Activated T-cell treated with anti-CD3 and anti-CD28 coated beads for 24 hours (primary cell): ENCODE measurements around the gene SYNC.
"Not testable (repeated sequence)": the region's sequence is repeated elsewhere in the genome, so short reads cannot be mapped to it uniquely, and the experiment has no call there.

Experiments
- DNase-seq: peaks from one replicate; pipeline ENCODE4 v3.0.0-alpha.2; 2020; ENCODE audit warnings: low read depth

The SYNC gene

DNA sequence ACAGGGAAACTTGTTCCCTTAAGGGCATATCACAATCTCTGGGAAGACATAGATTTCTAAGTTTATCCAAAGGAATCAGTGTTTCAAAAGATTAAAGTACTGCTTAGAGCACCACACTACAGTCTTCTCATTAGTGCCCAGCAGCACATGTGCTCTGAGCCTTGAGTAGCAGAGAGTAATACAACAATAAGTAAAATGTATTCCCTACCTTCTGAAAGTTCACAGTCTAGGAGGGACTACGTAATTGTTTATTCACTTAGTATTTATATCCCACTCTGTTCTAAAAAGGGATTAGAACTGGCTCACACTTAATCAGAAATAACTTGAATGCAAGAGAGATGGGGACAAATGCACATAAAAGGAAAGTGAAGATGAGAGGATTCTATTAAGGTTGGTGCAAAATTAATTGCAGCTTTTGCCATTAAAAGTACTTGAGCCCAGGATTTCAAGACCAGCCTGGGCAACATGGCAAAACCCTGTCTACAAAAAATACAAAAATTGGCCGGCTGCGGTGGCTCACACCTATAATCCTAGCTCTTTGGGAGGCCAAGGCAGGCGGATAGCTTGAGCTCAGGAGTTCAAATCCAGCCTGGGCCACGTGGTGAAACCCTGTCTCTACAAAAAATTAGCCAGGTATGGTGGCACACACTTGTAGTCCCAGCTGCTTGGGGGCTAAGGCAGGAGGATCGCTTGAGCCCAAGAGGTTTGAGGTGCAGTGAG, 9.0 kb downstream of the SYNC start:
- no peak for DNase-seq

DNA sequence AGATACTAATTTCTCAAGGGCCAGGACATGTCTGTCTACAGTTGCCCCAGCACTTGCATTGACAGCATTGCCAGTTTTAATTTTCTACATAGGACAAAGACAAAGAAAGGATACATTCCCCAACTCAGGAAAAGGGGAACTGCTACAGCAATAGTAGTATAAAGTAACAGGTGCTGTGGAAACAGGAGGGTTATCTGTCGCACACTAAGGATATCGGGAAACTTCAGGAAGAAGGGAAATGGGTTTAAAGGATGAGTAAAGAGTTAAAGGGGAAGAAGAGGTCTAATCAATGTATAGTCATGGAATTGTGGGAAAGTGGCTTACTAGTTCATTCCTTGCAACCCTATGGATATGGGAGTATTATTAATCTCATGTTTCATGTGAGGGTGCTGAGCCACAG, 16.2 kb downstream of the SYNC start:
- no peak for DNase-seq

DNA sequence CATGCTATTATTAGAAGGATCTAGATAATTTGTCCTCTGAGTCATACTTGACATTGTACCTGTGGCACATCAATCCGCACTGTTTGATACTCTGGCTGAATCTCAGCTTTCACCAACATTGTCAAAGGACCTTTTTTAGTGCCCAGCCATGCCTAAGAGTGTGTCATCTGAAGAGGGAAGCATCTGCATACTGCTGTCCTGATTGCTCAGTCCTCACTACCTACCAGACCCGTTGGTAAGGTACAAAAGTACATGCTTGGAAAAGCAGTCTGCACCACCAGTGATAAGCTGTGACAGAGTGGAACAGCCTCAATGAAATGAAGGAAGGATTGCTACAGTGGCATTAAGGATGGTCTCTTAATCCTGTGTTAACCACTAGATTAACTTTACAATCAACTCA, 17.1 kb downstream of the SYNC start:
- no peak for DNase-seq

DNA sequence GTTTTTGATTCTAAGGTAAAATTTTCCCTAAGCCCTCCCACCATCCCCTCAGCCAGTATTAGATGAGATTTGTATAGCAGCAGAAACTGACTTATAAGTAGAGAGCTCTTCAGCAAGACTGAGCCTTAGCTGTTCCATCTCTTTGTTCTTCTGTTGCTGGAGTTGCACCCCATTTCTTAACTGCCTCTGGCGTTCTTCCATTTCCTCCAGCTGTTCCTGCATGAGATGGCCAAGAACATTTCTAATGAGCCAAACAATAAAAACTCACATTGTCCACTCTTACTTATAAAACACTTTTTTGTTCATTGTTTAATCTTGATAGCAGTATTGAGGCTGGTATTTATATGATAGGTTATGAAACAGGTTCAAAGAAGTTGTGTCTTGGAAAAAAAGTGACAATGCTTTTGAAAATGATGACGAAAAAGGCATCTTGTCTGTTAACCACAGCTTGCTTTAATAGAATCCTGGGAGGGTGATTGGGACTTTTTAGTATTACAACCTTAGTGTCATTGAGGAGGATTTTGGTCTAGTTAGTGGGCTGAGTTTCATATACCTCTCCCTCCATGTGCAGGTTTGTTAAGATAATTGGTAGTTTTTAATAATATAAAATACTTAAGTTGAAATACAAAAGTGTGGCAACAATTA, 18.3 kb downstream of the SYNC start:
- DNase-seq: no peak

DNA sequence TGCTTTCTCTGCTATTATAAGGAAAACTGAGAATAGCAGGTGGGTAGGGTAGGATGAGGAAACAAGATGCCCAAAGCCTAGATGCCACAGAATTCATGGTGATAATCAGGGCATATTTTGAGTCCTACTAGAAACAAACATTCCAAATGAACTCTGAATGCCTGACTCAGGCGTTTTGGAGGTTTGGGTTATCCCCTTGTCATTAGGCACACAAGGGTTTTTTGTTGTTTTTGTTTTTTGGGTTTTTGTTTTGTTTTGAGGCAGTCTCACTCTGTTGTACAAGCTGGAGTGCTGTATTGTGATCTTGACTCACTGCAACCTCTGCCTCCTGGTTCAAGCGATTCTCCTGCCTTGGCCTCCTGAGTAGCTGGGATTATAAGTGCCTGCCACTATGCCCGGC, 19.2 kb downstream of the SYNC start:
- no peak for DNase-seq

DNA sequence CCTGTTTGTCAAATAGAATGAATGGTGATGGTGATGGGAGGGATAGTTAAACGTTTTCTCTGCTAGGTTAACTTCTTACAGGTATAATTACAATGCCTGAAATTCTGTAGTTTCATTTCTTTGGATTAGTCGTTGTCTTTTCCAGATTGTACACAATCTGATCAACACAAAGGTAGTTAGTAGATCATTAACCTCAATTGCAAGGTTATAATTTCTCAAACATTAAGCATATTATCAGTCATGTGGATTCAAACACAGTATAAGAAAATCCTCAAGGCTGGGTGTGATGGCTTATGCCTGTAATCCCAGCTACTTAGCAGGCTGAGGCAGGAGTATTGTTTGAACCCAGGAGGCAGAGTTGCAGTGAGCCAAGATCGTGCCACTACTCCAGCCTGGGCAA, 20.6 kb downstream of the SYNC start:
- no peak for DNase-seq

DNA sequence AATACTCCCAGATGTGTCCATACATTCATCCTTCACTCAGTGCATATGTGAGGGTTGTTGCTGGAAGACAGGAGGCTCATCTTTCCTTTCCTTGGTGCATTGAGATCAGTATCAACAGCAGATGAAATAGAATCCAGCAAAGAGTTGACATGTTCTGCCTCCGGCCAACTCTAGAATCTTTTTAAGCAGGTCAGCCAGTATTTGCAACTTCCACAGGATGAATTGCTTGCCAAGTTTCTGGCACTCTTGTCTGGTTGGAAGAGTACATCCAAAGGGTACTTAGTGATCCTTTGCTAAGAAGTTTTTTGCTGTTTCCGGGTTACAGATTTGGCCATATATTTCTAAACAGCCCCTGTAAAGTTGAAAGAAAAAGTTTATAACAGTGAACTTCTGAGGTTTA, 21.1 kb downstream of the SYNC start:
- DNase-seq: no peak

DNA sequence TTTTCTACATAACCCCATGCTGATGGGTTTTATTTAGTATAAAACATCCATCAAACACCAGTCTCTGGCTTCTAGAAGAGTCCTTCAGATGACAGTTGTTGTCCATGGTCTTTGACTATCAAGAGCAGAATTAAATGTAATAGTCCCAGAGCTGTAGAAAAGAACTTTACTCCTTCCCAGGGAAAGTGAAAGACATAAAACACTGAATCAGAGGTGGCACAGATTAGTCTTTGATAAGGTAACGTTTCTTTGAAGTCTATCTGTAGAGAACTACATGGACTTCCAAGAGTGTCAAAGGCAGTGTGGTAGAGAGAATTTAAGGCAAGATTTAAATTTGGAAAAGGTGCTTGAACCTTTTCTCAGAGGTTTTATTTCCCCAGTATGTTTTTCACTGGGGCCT, 21.9 kb downstream of the SYNC start:
- no peak for DNase-seq

DNA sequence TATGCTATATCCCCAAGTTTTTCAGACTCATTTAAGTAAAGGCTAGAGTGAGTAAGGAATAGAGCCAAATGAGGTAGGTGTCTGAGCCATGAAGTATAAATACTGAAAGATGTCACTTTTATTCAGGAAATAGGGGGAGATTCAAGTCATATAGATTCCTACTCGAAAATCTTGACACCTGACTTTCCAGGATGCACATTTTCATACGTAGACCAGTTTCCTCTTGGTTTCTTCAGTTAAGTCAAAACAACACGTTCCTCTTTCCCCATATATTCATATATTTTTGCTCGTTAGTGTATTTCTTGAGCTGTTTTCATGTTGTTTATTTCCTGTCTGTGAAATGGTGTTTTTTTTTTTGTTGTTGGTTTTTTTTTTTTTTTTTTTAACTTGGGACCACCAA, 22.6 kb downstream of the SYNC start:
- not testable (repeated sequence) for DNase-seq

DNA sequence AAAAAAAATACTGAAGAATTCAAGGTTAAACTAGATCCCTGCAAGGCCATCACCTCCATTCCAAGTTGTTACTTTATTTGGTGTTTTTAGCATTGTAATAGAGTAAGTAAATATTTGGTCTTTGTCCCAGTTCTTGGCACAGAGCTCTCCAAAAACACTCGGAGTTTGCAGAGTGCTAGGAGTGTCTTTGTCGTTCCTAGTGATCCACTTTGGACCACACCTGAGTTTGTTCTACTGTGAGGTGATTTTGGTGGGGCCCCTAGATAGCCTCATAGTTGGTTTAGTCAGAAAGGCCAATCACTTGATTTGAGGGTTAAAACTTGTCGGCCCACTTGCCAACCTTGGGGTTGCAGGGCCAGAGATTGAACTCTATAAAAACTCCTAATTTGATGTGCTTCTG, 25.6 kb downstream of the SYNC start:
- no peak for DNase-seq

DNA sequence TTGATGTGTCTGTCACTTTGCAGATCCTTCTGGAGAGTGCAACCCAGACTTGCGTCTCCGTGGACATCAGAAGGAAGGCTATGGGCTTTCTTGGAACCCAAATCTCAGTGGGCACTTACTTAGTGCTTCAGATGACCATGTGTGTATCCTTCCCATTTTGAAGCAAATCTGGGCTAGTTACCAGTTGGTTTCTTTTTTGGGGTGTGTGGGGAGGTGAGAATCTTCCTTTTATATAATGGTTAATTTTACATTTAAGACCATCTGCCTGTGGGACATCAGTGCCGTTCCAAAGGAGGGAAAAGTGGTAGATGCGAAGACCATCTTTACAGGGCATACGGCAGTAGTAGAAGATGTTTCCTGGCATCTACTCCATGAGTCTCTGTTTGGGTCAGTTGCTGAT, 33.9 kb downstream of the SYNC start:
- DNase-seq: not testable (repeated sequence)

DNA sequence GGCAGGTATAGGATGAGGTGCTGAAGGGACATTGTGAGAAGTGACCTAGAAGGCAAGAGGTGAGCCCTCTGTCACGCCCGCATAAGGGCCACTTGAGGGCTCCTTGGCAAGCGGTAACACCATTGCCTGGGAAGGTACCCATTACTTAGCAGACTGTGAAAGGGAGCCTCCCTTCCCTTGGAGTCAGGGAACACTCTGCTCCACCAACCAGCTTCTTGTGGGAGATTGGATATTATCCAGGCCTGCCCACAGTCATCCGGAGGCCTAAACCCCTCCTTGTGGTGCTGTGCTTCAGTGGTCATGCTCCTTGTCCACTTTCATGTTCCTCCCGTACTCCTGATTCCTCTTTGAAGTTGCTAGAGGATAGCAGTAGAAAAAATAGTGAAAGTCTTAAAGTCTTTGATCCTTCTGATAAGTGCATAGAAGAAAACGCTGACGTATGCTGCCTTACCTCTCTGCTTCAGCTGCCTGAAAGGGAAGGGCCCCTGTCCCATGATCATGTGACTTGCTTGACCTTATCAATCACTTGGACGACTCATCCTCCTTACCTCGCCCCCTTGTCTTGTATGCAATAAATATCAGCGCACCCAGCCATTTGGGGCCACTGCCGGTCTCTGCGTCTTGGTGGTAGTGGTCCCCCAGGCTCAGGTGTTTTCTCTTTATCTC, 35.5 kb downstream of the SYNC start:
- no peak for DNase-seq

DNA sequence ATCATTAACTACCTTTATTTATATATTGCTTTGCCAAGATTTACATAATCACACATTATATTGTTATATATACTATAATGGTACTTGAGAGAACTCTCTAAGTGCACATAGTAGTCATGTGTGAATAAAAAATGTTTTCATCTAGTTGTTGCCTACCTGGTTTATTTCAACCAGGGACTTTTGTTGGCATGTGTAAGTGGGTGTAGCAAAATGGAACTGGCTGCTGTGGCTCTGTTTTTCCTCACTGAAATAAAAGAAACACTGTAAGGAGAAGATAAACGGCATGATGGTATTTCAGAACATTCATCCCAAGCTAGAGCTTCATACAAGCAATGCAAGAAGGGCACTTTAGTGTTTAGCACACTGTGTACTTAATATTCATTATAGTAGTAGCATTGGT, 36.7 kb downstream of the SYNC start:
- no peak for DNase-seq

DNA sequence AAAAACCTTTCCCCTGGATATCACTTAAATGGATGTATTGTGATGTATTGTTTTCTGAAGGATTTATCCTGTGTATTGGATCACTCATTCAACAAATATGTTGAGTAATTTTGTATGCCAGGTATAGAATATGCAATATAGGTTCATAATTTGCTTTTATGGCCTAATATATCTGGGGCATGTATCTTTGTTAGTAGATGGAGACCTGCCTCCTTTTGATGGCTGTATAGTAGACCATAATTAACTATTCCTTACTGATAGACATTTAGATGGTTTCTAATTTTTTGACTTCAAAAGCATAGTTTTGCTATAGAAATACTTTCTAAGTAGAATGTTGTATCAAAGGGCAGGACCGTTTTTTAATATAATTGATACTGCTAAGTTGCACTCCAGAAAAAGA, 43.0 kb downstream of the SYNC start:
- DNase-seq: no peak

DNA sequence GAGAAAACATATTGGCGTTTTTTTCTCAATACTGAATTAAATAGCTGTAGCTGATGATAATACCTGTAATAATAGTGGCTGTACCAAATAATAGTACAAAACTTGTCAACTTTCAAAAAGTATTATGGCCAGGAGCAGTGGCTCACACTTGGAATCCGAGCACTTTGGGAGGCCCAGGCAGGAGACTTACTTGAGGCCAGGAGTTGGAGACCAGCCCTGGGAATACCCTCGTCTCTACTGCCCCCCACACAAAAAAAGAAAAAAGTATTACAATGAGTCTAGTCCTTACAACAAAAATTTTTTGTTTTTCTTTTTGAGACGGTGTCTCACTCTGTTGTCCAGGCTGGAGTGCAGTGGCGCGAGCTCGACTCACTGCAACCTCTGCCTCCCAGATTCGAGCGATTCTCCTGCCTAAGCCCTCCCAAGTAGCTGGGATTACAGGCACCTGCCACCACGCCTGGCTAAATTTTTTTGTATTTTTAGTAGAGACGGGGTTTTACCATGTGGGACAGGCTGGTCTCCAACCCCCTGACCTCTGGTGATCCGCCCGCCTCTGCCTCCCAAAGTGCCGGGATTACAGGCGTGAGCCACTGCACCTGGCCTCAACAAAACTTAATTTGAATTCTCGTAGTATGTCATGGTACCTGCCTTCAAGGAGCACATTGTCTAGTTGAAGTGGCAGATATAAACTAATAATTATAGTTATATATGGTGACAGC, 50.2 kb downstream of the SYNC start:
- no peak for DNase-seq

DNA sequence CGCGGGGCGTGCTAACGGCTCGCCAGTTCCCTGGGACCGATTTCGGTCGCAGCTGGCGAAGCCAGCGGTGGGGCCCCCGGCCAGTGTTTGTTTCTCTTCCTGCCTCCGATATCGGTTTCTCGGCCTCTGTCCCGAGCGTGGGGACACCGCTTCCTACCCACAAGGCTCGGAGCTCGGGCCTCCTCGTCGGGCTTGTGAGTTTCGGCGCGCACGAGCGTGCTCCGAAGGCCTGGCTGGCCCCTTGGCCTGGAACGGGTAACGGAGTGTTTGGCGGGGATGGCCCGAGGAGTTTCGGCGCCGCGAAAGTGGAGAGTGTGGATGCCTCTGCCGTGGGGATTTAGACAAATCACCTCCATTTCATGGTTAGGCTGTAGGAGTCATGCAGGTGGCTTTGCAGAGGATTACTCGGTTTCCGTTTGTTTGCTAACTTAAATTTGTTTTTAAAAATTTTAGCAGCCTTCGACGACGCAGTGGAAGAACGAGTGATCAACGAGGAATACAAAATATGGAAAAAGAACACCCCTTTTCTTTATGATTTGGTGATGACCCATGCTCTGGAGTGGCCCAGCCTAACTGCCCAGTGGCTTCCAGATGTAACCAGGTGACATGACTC, 51.0 kb downstream of the SYNC start:
- DNase-seq: no peak

DNA sequence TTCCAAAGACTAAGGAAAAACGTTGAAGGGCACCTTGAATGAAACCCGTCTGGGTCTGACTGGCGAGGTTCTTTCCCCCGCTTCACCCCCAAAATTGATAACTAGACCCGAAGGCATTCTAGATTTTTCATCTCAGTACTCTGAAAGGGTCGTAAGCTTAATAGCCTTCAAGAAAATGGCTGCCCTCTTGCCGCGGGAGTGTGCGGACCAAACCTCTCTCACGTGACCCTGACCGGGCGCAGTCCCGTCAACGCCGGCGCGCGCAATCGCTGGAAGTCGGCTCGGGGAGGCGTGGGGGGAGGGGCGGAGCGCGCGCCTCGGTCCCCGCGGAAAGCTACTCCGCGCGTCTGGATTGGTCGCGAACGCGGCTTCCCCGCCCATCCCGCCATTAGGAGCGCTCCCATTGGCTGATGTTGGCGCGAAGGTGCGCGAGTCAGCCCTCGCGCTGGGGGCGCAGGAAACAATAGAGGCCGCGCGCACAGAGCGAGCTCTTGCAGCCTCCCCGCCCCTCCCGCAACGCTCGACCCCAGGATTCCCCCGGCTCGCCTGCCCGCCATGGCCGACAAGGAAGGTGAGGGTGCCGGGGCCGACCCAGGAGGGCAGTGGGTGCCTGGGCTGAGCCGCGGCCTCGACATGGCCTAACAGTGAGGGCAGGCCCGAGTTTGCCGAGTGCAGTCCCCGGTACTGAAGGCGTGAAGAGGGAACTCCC, 51.7 kb downstream of the SYNC start, which contains the start of gene RBBP4:
Gene RBBP4 (plus strand): TSS at position 457 of the 709 bp plus-strand sequence. CDS start 99 bp downstream, at position 556.
- peak; percentile 99 for DNase-seq

DNA sequence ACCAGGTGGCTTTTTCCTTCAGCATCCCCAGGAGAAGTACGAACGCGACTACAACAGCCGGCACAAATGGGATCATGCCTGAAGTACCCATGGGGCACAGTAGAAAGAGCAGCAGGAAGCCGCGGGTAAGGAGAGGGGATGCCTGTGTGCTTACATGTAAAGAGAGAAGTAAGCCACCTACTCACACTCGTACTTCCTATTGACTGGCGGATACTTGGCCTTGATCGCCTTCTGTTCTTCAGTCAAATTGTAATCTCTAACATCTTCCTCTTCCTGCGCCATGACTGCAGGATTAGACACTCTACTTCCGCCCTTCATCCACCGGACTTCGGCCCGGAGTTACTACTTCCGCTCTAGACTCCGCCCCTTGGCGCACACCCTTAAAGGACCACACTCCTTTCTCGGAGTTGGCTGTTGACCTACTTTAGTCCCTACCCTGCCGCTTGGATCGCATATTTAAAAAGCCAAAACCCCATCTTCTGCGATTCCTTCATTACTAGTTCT, 52.3 kb downstream of the SYNC start, which contains the start of gene ZBTB8OS:
Gene ZBTB8OS (minus strand): TSS at position 303 of the 504 bp plus-strand sequence. CDS start 21 bp downstream, at position 282.
- peak; percentile 83 for DNase-seq

DNA sequence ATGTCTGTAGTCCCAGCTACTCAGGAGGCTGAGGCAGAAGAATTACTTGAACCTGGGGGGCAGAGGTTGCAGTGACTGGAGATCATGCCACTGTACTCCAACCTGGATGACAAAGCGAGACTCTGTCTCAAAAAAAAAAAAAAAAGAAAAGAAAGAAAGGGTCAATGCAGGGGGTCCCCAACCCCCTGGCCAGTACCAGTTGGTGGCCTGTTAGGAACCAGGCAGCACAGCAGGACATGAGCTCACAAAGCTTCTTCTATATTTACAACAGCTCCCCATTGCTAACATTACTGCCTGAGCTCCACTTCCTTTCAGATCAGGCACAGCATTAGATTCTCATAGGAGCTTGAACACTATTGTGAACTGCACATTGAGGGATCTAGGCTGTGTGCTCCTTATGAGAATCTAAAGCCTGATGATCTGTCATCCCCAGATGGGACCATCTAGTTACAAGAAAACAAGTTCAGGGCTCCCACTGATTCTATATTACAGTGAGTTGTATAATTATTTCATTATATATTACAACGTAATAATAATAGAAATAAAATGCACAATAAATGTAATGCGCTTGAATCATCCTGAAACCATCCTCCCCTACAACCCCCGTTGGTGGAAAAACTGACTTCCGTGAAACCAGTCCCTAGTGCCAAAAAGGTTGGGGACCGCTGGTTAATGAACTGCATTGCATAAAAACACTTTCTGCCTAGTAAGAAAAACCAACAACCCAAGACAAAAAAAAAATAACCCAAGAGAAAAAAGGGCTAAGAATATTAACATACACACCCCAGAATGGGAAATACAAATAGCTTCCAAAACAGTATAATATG, 55.0 kb downstream of the SYNC start:
- peak; percentile 19 for DNase-seq

DNA sequence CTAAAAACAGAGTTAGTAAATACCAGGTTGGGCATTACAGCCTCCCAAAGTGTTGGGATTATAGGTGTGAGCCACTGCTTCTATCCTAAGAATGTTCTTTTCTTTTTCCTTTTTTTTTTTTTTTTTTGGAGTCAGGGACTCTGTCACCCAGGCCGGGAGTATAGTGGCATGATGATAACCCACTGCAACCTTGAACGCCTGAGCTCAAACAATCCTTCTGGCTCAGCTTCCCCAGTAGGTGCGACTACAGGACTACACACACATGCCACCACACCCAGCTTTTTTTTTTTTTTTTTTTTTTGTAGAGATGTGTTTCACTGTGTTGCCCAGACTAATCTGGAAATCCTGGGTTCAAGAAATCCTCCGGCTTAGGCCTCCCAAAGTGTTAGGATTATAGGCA, 58.1 kb downstream of the SYNC start:
- DNase-seq: no peak
